Muscle of arm (tissue), 12 donors: Measurements from ENCODE around the gene ZIC1. TPM values are rescaled to one million over a fixed set of nuclear protein-coding genes. Genes with fewer than 3 reads are reported as not detected.

Source experiments
- DNase-seq: peaks from one replicate; pipeline ENCODE4 v3.0.0-alpha.2; 2013
- polyA plus RNA-seq, 12 donors: library from polyadenylated mRNA; unstranded; fragments of 120-200 nt; gene quantifications; one replicate each; pipeline ENCODE4 v1.2.1, GENCODE V29; 2013; ENCODE audit not compliant: insufficient read length in 12 of 12

The ZIC1 gene
- polyA plus RNA-seq, 12 donors: 8.9 to 35.6 (median 25.7) TPM; not detected in 1

GRCh38 chr3:147420353-147421183, 11.4 kb downstream of the ZIC1 start:
- DNase-seq: no peak

GRCh38 chr3:147421184-147421912, 12.2 kb downstream of the ZIC1 start:
- DNase-seq: peak; percentile 20

GRCh38 chr3:147422196-147422595, 13.0 kb downstream of the ZIC1 start:
- peak; percentile 14 for DNase-seq

- peak; percentile 25 for DNase-seq
These were observed 13.7 kb downstream of the ZIC1 start for GRCh38 chr3:147422601-147423536.

- no peak for DNase-seq
These were observed 14.3 kb downstream of the ZIC1 start for GRCh38 chr3:147423537-147423797.

- DNase-seq: peak; percentile 17
These were observed 14.8 kb downstream of the ZIC1 start for GRCh38 chr3:147423798-147424580.

- no peak for DNase-seq
These were observed 15.6 kb downstream of the ZIC1 start for GRCh38 chr3:147424581-147425387.

- no peak for DNase-seq
These were observed 16.3 kb downstream of the ZIC1 start for GRCh38 chr3:147425388-147425850.

GRCh38 chr3:147426931-147427330, 17.8 kb downstream of the ZIC1 start:
- no peak for DNase-seq

- no peak for DNase-seq
These were observed 18.6 kb downstream of the ZIC1 start for GRCh38 chr3:147427746-147428145.

GRCh38 chr3:147428326-147428725, 19.2 kb downstream of the ZIC1 start:
- no peak for DNase-seq

- no peak for DNase-seq
These were observed 19.6 kb downstream of the ZIC1 start for GRCh38 chr3:147428754-147429153.

- no peak for DNase-seq
These were observed 22.6 kb downstream of the ZIC1 start for GRCh38 chr3:147431751-147432150.

- no peak for DNase-seq
These were observed 38.1 kb downstream of the ZIC1 start for GRCh38 chr3:147447224-147447623.

- DNase-seq: no peak
These were observed 40.5 kb downstream of the ZIC1 start for GRCh38 chr3:147449669-147450068.

- DNase-seq: no peak
These were observed 50.0 kb downstream of the ZIC1 start for GRCh38 chr3:147458995-147459704.

GRCh38 chr3:147462856-147463255, 53.7 kb downstream of the ZIC1 start:
- peak; percentile 5 for DNase-seq
